Skin of body (tissue), 2 donors: Measurements from ENCODE around the gene KRT72. TPM values are rescaled to one million over a fixed set of nuclear protein-coding genes. Genes with fewer than 3 reads are reported as not detected.

Source experiments
- DNase-seq: peaks from one replicate; lab custom pipeline; 2025; lab: John Stamatoyannopoulos, UW
- total RNA-seq: library from RNA; depleted of rRNA; stranded (reverse); fragments of >200 nt; gene quantifications from one replicate; pipeline ENCODE4 v1.2.3, GENCODE V29; 2014

KRT72 gene
- total RNA-seq, 1 donor from 2014 or later = 12.0 TPM

- no peak for DNase-seq
These were observed 21.5 kb downstream of the KRT72 start for GRCh38 chr12:52579468-52580465.

DNA sequence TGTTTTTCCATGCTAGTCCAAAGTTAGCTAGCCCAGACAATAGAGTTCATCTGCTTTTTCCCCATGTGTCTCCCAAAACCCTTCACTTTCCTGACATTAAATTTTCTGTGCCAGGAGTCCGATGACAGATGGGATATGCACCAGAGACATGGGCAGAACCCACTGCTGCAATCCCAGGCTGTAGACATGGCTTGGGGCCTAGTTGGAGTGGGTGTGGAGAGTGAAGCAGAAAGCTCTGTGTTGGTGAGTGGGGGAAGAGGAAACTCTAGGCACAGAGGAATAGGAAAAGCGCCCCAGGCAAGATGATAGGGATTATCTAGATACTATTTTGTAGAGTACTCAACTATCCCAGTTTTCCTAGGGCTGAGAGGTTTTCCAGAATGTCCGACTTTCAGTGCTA, 22.8 kb downstream of the KRT72 start:
- DNase-seq = no peak

DNA sequence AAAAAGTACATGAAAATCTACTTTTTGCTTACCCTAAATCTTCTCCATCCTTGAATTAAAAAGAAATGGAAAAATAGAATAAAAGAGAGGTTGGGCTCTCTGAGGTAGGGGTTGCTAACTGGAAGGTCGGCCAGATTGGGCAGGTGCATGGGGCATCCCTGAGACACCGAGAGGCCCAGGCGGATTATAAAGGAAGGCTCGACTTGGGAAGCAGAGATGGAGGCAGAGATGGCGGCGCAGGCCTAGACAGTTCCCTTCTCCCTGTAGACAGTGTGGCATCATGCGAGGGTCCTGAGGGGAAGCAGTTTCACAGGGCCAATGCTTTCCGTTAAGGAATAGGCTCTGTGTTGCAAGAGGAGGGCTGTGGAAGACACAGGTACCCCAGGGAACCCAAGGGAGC, 23.9 kb downstream of the KRT72 start:
- no peak for DNase-seq

DNA sequence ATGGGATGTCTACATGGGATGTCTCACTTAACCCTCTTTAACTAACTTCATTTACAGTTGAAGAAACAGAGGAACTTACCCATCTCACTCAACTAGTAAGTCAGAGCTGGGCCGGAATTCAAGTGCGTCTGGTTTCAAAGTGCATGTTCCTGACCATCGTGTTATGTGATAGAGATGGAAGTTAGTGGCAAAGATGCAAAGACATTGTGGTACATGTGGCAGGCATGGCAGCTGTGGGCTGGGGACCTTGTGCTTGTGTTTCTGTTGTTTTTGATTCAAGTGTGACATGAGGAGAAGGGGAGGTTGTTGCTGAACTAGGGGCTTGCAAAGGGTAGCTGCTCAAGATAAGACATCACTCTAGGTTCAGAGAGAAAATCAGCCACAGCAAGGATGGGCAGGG, 25.3 kb downstream of the KRT72 start:
- no peak for DNase-seq

GRCh38 chr12:52575256-52575655, 26.0 kb downstream of the KRT72 start:
- DNase-seq = no peak

GRCh38 chr12:52573743-52574142, 27.5 kb downstream of the KRT72 start, which contains the start of gene KRT74:
Gene KRT74 (minus strand): TSS chr12:52573843. CDS start chr12:52573777, 66 bp downstream.
- no peak for DNase-seq

DNA sequence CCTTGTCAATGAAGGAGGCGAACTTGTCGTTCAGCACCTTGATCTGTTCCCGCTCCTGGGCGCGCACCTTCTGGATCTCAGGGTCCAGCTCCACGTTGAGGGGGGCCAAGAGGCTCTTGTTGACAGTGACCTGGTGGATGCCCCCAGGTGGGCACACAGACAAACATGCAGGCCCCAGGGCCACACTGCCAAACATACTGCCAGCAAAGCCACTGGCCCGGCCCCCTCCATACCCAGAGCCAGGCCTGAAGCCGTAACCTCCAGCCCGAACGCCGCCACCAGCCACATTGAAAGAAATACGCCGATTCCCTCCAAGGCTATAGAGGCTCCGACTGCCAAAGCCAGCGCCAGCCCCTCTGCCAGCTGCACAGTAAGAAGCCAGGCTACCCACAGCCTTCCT, 28.0 kb downstream of the KRT72 start:
- DNase-seq = no peak

DNA sequence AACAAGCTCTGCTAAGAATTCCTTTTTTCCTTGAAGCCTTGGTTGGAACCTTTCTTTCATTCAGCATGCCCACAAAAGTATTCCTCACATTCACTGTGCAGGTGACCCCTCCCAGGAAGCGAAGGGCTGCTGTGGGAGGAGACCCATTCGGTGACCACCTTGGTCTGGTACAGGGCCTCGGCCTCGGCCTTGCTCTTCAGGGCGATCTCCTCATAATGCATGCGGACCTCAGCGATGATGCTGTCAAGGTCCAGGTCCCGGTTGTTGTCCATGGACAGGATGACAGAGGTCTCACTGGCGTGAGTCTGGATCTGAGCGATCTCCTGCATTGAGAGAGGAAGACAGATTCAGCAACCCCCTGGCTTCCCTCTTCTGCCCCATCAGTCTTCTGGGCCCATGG, 30.8 kb downstream of the KRT72 start:
- no peak for DNase-seq

GRCh38 chr12:52568111-52568510, 33.2 kb downstream of the KRT72 start:
- no peak for DNase-seq

DNA sequence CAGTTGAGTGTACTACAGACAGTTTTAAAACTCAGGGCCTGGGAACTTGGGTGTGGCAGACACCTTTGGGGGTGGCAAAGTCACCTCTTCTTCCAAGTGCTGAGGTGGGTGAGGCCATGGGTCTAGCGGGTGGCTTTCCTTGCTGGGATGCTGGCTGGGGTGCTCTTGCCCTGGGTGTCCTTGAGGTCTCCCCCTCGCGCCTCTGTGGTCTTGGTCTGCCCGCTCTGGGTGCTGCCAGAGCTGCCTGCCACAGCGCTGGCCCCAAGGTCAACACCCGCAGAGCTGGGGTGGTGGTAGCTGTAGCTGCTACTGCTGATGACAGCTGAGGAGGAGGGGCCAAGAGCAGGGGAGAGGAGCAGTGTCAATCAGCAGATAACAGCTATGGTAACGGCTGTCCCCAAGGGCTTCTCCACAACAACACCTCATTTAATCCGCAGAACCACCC, 34.4 kb downstream of the KRT72 start:
- no peak for DNase-seq

DNA sequence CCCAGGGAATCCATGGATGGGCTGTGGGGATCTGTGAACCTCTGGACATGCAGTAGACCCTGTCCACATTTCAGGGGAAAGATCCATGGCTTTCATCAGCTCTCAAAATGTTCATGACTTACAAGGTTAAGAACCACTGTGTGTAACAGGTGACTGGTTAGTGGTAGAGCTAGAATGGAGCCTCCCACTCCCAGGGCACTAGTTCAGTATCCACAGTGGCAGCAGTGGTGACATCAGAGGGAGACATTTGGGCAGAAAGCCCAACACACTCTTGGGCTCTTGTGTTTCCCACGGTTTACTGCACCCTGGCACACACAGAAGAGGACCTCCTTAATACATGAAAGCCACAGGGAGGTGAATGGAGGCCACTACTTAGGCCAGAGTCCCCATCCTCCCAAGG, 36.7 kb downstream of the KRT72 start:
- DNase-seq = no peak

- DNase-seq = no peak
These were observed 39.3 kb downstream of the KRT72 start for GRCh38 chr12:52561880-52562449.

GRCh38 chr12:52559979-52560378, 41.3 kb downstream of the KRT72 start:
- DNase-seq = no peak

GRCh38 chr12:52558781-52559445, 42.4 kb downstream of the KRT72 start:
- no peak for DNase-seq

GRCh38 chr12:52557476-52557875, 43.8 kb downstream of the KRT72 start:
- no peak for DNase-seq

- no peak for DNase-seq
These were observed 45.7 kb downstream of the KRT72 start for GRCh38 chr12:52555577-52555976.

DNA sequence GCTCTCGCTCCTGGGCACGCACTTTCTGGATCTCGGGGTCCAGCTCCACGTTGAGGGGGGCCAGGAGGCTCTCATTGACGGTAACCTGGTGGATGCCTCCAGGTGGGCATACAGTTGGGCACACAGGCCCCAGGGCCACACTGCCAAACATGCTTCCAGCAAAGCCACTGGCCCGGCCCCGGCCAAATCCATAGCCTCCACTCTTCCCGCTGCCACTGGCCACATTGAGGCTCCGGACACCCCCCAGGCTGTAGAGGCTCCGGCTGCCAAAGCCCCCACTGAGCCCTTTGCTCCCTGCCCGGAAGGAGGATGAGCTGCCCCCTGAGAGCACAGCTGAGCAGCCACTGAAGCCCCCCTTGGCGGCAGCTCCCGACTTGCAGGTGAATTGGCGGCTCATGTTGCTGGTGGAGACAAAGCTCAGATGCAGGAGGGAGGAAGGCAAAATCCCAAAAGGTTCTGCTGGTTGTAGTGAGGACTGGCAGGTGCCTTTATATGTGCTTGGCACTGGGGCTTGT, 48.5 kb downstream of the KRT72 start, which contains the start of gene KRT71:
KRT71 (minus strand) TSS at position 465 of the 515 bp plus-strand sequence; CDS start at position 397, 68 bp downstream.
- no peak for DNase-seq

- DNase-seq = no peak
These were observed 49.2 kb downstream of the KRT72 start for GRCh38 chr12:52552055-52552454.

DNA sequence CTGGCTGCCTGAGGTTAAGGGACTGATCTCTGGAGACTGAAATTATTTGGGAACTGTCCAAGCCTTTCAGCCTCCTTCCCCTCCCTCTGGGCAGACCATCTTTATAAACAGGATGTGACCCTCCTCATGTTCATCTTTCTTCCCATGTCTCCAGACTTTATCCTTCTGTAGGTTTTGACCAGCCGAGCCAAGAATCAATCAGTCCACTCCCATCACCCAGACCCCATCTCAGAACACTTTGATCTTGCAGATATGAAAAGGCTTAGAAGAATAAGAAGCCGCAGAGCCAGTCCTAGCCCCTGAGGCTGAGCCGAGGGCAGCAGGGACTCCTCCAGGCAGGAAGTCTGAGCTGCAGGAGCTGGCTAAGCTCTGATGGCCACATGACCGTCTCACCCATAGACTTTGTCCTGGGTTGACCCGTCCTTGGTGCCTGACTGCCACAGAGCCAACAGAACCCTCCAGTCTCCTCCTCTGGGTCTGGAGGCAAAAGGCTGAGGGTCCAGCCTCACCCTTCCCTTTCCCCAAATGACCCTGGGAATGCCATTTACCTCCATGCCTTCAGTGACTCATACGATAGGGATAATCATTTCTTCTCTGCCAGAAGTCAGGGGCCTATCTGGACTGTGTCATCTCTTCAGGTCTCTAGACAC, 49.9 kb downstream of the KRT72 start:
- no peak for DNase-seq

DNA sequence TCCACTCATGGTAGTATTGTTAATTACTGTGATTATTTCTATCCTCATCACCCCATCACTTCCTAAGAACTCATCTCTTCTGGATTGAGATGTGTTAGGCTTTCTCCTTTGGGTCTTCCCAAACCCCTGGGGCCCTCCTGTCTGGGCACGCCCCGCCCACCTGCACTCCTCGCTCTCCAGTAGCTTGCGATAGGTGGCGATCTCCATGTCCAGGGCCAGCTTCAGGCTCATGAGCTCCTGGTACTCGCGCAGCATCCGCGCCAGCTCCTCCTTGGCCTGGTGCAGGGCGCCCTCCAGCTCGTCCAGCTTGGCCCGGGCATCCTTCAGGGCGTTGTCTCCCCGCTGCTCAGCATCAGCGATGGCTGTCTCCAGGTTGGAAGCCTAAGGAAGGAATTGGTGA, 55.1 kb downstream of the KRT72 start:
- no peak for DNase-seq
